OCI-LY1 (cell line): ENCODE measurements around the gene BSCL2.

ENCODE experiments used
- H2AFZ ChIP-seq: fragments of 200-600 bp; sonication (generic), shearing (Covaris generic); 2 replicates; pipeline ENCODE4 v1.6.0; 2014; ENCODE audit warnings: antibody characterized with exemption, mild to moderate bottlenecking, low read length
- H3F3A ChIP-seq: fragments of 200-600 bp; sonication (generic), shearing (Covaris generic); 2 replicates; pipeline ENCODE4 v1.6.0; 2014; ENCODE audit warnings: mild to moderate bottlenecking, antibody characterized with exemption, low read length, moderate library complexity; ENCODE audit not compliant: insufficient read depth
- H3K27ac ChIP-seq: fragments of 200-600 bp; sonication (generic); 2 replicates; pipeline ENCODE4 v1.5.1; 2014; ENCODE audit warnings: low read length, mixed run types, mild to moderate bottlenecking, low read depth; ENCODE audit not compliant: poor library complexity, severe bottlenecking
- H3K27me3 ChIP-seq: fragments of 200-600 bp; sonication (generic); 2 replicates; pipeline ENCODE4 v1.6.0; 2014; ENCODE audit warnings: antibody characterized with exemption, mild to moderate bottlenecking, low read length, moderate library complexity; ENCODE audit not compliant: insufficient read depth
- H3K36me3 ChIP-seq: fragments of 200-600 bp; sonication (generic); 2 replicates; pipeline ENCODE4 v1.6.1; 2014; ENCODE audit warnings: mild to moderate bottlenecking, antibody characterized with exemption, low read length, moderate library complexity, mixed read lengths; ENCODE audit not compliant: insufficient read depth
- H3K4me1 ChIP-seq: fragments of 200-600 bp; sonication (generic); 2 replicates; pipeline ENCODE4 v1.5.1; 2014; ENCODE audit warnings: mild to moderate bottlenecking, low read length, moderate library complexity; ENCODE audit not compliant: insufficient read depth, severe bottlenecking
- H3K4me2 ChIP-seq: fragments of 200-600 bp; sonication (generic), shearing (Covaris generic); 2 replicates; pipeline ENCODE4 v1.6.1; 2014; ENCODE audit warnings: low read length
- H3K4me3 ChIP-seq: fragments of 200-600 bp; sonication (generic); 2 replicates; pipeline ENCODE4 v1.5.1; 2014; ENCODE audit warnings: low read length, low read depth, mild to moderate bottlenecking, mixed read lengths; ENCODE audit not compliant: poor library complexity, severe bottlenecking
- H3K79me2 ChIP-seq: fragments of 200-600 bp; shearing (Covaris generic); 2 replicates; pipeline ENCODE4 v1.6.1; 2016; ENCODE audit warnings: mixed run types, low read length, mixed read lengths; ENCODE audit not compliant: insufficient read depth
- H3K9ac ChIP-seq: fragments of 200-600 bp; sonication (generic), shearing (Covaris generic); 2 replicates; pipeline ENCODE4 v1.6.1; 2014; ENCODE audit warnings: mild to moderate bottlenecking, low read length, mixed read lengths
- H3K9me2 ChIP-seq: fragments of 200-600 bp; sonication (generic), shearing (Covaris generic); 2 replicates; pipeline ENCODE4 v1.6.1; 2014; ENCODE audit warnings: low read depth, mild to moderate bottlenecking, low read length, mixed read lengths
- H3K9me3 ChIP-seq: fragments of 200-600 bp; shearing (Covaris generic); 2 replicates; pipeline ENCODE4 v1.6.1; 2014; ENCODE audit warnings: low read length, mixed read lengths
- H4K20me1 ChIP-seq: fragments of 200-600 bp; sonication (generic), shearing (Covaris generic); 2 replicates; pipeline ENCODE4 v1.6.0; 2016; ENCODE audit warnings: mild to moderate bottlenecking, low read length; ENCODE audit not compliant: insufficient read depth
- CTCF ChIP-seq: fragments of 200-600 bp; sonication (generic), shearing (Covaris generic); IDR thresholded peaks from 2 replicates; pipeline ENCODE4 v1.5.1; 2017; ENCODE audit warnings: mild to moderate bottlenecking, antibody characterized with exemption, low read length, moderate library complexity, mixed read lengths
- EZH2 ChIP-seq: fragments of 200-600 bp; sonication (generic), shearing (Covaris generic); IDR thresholded peaks from 2 replicates; pipeline ENCODE4 v1.8.0; 2017; ENCODE audit warnings: borderline replicate concordance, mixed run types, mild to moderate bottlenecking, antibody characterized with exemption, low read length, moderate library complexity, mixed read lengths

The BSCL2 gene

GRCh38 chr11:62669420-62670161, 37.6 kb downstream of the BSCL2 start:
- peak overlapping the region; percentile 21; the same call in 1 of the 2 replicates for H3K9ac ChIP-seq
- peak overlapping the region; percentile 93 for H3K4me2 ChIP-seq
- no peak overlapping the region for H2AFZ ChIP-seq
- peaks cover 8% of the 10 kb centered on the region; the same call in 1 of the 2 replicates for H3K79me2 ChIP-seq
- peaks cover 42% of the 10 kb centered on the region for H3K36me3 ChIP-seq
- H3K27me3 ChIP-seq = no peaks in the 10 kb centered on the region
- no peaks in the 10 kb centered on the region for H3K9me3 ChIP-seq
- no peaks in the 10 kb centered on the region for H3K9me2 ChIP-seq
- H4K20me1 ChIP-seq = no peaks in the 10 kb centered on the region
- H3K4me1 ChIP-seq = peaks cover 60% of the 10 kb centered on the region
- H3K4me3 ChIP-seq = peak overlapping the region; percentile 91
- peak overlapping the region; percentile 93 for H3K27ac ChIP-seq
- no peaks in the 10 kb centered on the region for H3F3A ChIP-seq
- no peak for TF ChIP-seq EZH2

- H3K27me3 ChIP-seq = no peaks in the 10 kb centered on the region
- peaks cover 38% of the 10 kb centered on the region for H3K36me3 ChIP-seq
- H4K20me1 ChIP-seq = no peaks in the 10 kb centered on the region
- peak overlapping the region; percentile 94 for H3K4me3 ChIP-seq
- no peak overlapping the region for H2AFZ ChIP-seq
- TF ChIP-seq EZH2 = no peak
- no peak for TF ChIP-seq CTCF
- peaks cover 55% of the 10 kb centered on the region for H3K4me1 ChIP-seq
- no peaks in the 10 kb centered on the region for H3K9me3 ChIP-seq
- peak overlapping the region; percentile 99 for H3K9ac ChIP-seq
- no peaks in the 10 kb centered on the region for H3K9me2 ChIP-seq
- peak overlapping the region; percentile 93 for H3K27ac ChIP-seq
- peaks cover 15% of the 10 kb centered on the region; the same call in 1 of the 2 replicates for H3K79me2 ChIP-seq
- no peaks in the 10 kb centered on the region for H3F3A ChIP-seq
- H3K4me2 ChIP-seq = peak overlapping the region; percentile 94
Measured at GRCh38 chr11:62667460-62667859, 39.8 kb downstream of the BSCL2 start.

- no peak overlapping the region for H2AFZ ChIP-seq
- no peaks in the 10 kb centered on the region for H4K20me1 ChIP-seq
- H3K4me1 ChIP-seq = peaks cover 53% of the 10 kb centered on the region
- H3K4me2 ChIP-seq = peak overlapping the region; percentile 94
- no peaks in the 10 kb centered on the region for H3K9me2 ChIP-seq
- peak overlapping the region; percentile 94 for H3K4me3 ChIP-seq
- H3K36me3 ChIP-seq = peaks cover 45% of the 10 kb centered on the region
- TF ChIP-seq CTCF = no peak
- peak overlapping the region; percentile 99 for H3K9ac ChIP-seq
- no peaks in the 10 kb centered on the region for H3K27me3 ChIP-seq
- H3K79me2 ChIP-seq = peaks cover 15% of the 10 kb centered on the region; the same call in 1 of the 2 replicates
- H3F3A ChIP-seq = no peaks in the 10 kb centered on the region
- H3K27ac ChIP-seq = peak overlapping the region; percentile 93
- H3K9me3 ChIP-seq = no peaks in the 10 kb centered on the region
Measured at GRCh38 chr11:62666259-62666926, 40.8 kb downstream of the BSCL2 start.
